Hepatocyte (in vitro differentiated cells): ENCODE results near the gene ZNF318.

Experiments
- EZH2 ChIP-seq: fragments of 200-600 bp; sonication (generic); IDR thresholded peaks from 2 replicates; pipeline ENCODE4 v1.6.1; 2016; ENCODE audit warnings: antibody characterized with exemption, mild to moderate bottlenecking, borderline replicate concordance
- EZH2phosphoT487 ChIP-seq: fragments of 200-600 bp; sonication (generic); IDR thresholded peaks from one replicate; pipeline ENCODE4 v1.6.1; 2018; ENCODE audit warnings: antibody characterized with exemption, mild to moderate bottlenecking, low read depth, moderate library complexity; ENCODE audit not compliant: unreplicated experiment, severe bottlenecking
- TF ChIP-seq, protein P1 (sequence below): fragments of 200-600 bp; sonication (generic); IDR thresholded peaks from 2 replicates; pipeline ENCODE4 v1.5.1; 2016; ENCODE audit warnings: antibody characterized with exemption, mild to moderate bottlenecking; ENCODE audit not compliant: poor library complexity

- TF ChIP-seq, protein P1, sequence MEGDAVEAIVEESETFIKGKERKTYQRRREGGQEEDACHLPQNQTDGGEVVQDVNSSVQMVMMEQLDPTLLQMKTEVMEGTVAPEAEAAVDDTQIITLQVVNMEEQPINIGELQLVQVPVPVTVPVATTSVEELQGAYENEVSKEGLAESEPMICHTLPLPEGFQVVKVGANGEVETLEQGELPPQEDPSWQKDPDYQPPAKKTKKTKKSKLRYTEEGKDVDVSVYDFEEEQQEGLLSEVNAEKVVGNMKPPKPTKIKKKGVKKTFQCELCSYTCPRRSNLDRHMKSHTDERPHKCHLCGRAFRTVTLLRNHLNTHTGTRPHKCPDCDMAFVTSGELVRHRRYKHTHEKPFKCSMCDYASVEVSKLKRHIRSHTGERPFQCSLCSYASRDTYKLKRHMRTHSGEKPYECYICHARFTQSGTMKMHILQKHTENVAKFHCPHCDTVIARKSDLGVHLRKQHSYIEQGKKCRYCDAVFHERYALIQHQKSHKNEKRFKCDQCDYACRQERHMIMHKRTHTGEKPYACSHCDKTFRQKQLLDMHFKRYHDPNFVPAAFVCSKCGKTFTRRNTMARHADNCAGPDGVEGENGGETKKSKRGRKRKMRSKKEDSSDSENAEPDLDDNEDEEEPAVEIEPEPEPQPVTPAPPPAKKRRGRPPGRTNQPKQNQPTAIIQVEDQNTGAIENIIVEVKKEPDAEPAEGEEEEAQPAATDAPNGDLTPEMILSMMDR = no peak
- no peak for TF ChIP-seq EZH2phosphoT487
- TF ChIP-seq EZH2 = no peak
Observed at GRCh38 chr6:43286456-43286979, 82.9 kb downstream of the ZNF318 start.
